RWPE1 (cell line): ENCODE results near the gene CCL14.
A peak's percentile ranks its signal among the peaks of the same experiment; 100 is the strongest.
"Not testable (repeated sequence)": the region's sequence is repeated elsewhere in the genome, so short reads cannot be mapped to it uniquely, and the experiment has no call there.

ENCODE experiments used
- CTCF ChIA-PET: fragments of 350-600 bp; sonication (Branson Sonifier 250); formaldehyde crosslinking; extraction: SDS; loops from one replicate; lab custom pipeline; 2021; lab: Yijun Ruan, JAX
- POLR2A ChIA-PET: fragments of 400-600 bp; formaldehyde crosslinking; extraction: SDS; loops from one replicate; lab custom pipeline; 2020; ENCODE audit warnings: antibody characterized with exemption; ENCODE audit not compliant: low non-redundant PET; lab: Yijun Ruan, JAX
- DNase-seq: peaks from one replicate; pipeline ENCODE4 v3.0.0; 2012; ENCODE audit warnings: low spot score
- H3K27ac ChIP-seq: fragments of 450-650 bp; 2 replicates; pipeline ENCODE4 v1.5.1; 2017
- TF ChIP-seq, protein P1 (sequence below): fragments of 450-650 bp; conservative IDR thresholded peaks from 2 replicates; pipeline ENCODE4 v1.5.1; 2017; ENCODE audit warnings: low read depth, mild to moderate bottlenecking

Gene CCL14

DNA sequence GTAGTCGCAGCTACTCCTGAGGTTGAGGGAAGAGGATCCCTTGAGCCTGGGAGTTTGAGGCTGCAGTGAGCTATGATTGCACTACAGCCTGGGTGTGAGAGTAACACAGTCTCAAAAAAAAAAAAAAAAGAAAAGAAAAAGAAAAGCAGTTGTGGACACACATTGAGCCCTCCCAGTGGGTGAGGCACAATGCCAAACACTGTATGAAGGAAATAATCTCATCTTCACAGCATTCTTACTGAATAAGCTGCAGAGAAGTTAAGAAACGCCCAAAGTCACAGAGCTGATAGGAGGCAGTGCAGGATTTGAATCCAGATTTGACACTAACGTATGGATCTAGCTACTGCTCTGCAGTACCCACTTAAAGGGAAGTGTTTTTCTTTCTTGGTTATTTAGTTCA is 37.1 kb downstream of the CCL14 start:
- no peak for DNase-seq
- TF ChIP-seq, protein P1, sequence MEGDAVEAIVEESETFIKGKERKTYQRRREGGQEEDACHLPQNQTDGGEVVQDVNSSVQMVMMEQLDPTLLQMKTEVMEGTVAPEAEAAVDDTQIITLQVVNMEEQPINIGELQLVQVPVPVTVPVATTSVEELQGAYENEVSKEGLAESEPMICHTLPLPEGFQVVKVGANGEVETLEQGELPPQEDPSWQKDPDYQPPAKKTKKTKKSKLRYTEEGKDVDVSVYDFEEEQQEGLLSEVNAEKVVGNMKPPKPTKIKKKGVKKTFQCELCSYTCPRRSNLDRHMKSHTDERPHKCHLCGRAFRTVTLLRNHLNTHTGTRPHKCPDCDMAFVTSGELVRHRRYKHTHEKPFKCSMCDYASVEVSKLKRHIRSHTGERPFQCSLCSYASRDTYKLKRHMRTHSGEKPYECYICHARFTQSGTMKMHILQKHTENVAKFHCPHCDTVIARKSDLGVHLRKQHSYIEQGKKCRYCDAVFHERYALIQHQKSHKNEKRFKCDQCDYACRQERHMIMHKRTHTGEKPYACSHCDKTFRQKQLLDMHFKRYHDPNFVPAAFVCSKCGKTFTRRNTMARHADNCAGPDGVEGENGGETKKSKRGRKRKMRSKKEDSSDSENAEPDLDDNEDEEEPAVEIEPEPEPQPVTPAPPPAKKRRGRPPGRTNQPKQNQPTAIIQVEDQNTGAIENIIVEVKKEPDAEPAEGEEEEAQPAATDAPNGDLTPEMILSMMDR, result no peak
- CTCF ChIA-PET, result no interaction called here
- H3K27ac ChIP-seq, result no peak overlapping the region
- POLR2A ChIA-PET, result no interaction called here

DNA sequence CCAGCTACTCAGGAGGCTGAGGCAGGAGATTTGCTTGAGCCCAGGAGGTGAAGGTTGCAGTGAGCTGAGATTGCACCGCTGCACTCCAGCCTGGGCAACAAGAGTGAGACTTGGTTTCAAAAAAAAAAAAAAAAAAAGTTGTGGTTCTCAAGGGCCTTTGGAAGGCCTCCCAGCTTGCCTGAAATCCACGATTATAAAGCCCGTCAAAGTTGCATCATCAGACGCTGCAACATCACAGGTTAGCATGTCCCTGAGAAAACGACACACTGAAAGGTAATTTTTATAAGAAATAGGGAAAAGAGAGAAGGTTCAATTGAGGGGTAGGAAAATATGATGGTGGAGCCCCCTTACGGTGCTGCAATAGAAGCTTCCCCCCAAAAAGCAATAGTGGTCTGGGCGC is 38.4 kb downstream of the CCL14 start:
- CTCF ChIA-PET, result interaction anchor here (0.6 to 0.8 kb wide), 4 partner anchors 17 to 547 kb away, joined by 3 to 7 read pairs (median 5); no protein-coding TSS in a partner anchor
- TF ChIP-seq, protein P1, result no peak
- no peak overlapping the region for H3K27ac ChIP-seq
- no peak for DNase-seq
- POLR2A ChIA-PET, result no interaction called here

DNA sequence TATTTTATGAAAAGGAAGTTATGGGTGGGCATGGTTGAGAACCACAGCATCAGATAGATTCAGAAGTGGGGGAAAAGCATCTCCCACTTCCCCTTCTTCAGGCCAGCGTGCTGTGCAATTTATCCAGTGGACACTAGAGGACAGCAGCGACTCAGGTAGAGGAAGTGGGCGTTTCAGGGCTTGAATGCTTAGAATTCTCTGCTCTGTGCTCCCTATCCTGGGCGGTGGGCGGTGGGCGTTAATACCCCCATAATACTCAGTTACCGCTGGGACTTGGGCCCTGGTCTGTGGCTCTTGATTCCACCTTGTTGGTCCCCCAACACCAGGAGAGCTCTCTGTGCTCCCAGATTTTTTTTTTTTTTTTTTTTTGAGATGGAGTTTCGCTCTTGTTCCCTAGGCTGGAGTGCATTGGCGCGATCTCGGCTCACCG is 39.4 kb downstream of the CCL14 start:
- H3K27ac ChIP-seq, result no peak overlapping the region
- peak; percentile 36 for DNase-seq
- ChIA-PET POLR2A (no interaction called here), CTCF (interaction anchor here (0.6 to 0.8 kb wide), 3 partner anchors 16 to 237 kb away, joined by 3 to 7 read pairs (median 3); no protein-coding TSS in a partner anchor)
- TF ChIP-seq, protein P1, result peak; percentile 97

DNA sequence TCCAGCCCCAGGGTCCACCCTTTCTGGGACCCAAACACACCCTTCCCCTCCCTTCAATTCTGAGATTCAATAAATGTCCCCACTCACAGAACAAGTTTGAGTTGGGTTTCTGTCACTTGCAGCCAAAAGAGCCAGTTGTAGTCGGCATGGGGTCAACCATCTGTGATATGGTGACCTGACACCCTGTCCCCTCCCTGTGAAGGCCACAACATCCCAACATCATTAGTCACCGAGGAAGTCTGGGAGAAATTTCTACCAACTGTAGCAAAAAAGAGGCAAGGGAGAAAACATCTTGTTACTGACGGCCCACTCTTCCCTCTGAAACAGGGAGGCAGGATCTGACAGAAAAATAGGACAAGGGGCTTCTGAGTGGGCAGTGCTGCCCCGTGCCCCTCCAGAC is 42.4 kb downstream of the CCL14 start:
- ChIA-PET CTCF (interaction anchor here (0.6 kb wide), 1 partner anchor 113 kb away, joined by 3 read pairs; no protein-coding TSS in a partner anchor), POLR2A (no interaction called here)
- H3K27ac ChIP-seq, result no peak overlapping the region
- TF ChIP-seq, protein P1, result no peak
- no peak for DNase-seq

DNA sequence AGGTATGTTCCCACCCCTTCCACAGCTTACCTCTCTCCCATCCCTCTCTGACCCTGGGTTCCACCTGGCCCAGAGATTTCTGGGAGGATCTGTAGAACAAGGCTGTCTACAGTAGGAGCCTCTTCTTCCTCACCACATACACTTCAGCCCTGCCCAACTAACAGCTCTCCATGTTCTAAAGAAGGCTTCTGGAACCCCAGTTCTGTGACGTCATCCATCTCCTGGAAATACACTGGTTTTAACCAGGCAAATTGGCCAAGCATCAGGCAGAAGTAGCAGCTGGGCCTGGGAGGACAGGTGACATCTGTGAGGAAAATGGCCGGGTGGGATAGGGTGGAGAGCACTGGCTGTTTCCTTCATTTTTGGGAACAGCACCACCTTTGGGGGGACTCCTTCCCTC is 43.0 kb downstream of the CCL14 start, which contains the start of gene LYZL6:
TSS of gene LYZL6 (minus strand) at position 177 of the 400 bp plus-strand sequence. CDS start 4,357 bp downstream, outside the sequence.
- no peak for DNase-seq
- TF ChIP-seq, protein P1, result no peak
- ChIA-PET CTCF (interaction anchor here (0.6 kb wide), 1 partner anchor 16 kb away, joined by 5 read pairs; no protein-coding TSS in a partner anchor), POLR2A (no interaction called here)
- no peak within 1 kb of the TSS for H3K27ac ChIP-seq

DNA sequence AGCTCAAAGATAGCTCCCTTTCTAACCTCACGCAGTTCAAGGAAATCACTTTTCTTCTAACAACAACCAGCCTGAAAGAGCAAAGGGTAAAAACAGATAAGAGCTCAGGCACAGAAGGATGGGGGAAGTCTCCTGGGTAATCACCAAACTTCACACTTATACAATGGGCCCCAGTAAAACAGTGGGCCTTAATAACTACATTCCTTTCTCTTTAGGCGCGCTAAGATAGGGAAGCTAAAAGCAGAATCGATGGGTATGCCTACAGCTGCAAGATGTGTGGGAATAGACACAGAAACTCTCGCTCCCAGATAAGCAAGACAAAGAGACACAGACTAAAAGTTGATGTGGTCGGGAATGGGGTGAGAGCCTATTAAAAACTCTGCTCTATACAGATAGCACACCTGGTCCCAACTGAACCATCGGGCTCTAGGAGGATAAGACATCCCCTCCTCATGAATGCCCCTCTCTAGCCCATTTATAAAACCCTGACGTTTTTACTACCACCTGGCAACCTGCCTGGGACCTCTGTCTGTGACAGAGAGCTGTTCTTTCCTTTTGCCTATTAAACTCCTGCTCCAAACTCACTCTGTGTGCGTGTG is 43.8 kb downstream of the CCL14 start:
- no peak for DNase-seq
- TF ChIP-seq, protein P1, result no peak
- POLR2A ChIA-PET, result no interaction called here
- CTCF ChIA-PET, result interaction anchor here (0.6 kb wide), 1 partner anchor 16 kb away, joined by 5 read pairs; no protein-coding TSS in a partner anchor
- no peak overlapping the region for H3K27ac ChIP-seq

DNA sequence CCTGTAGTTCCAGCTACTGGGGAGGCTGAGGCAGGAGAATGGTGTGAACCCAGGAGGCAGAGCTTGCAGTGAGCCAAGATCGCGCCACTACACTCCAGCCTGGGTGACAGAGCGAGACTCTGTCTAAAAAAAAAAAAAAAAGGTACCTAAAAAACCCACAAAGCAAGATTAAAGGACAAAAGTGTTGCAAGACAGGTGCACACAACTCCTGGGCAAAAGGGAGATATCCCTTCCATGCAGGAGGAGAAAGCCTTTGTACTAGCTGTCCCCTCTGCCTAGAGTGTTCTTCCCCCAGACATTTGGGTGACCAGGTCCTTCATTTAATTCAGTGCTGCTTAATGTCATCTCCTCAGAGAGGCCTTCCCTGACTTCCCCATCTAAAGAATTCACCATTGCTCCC is 48.0 kb downstream of the CCL14 start:
- H3K27ac ChIP-seq, DNase-seq, POLR2A ChIA-PET: not testable (repeated sequence)
- CTCF ChIA-PET, result interaction anchor here (0.7 kb wide), 1 partner anchor 51 kb away, joined by 4 read pairs; no protein-coding TSS in a partner anchor
